SH-SY5Y (cell line): ENCODE data around the gene ATP6V0D1.

ENCODE experiments used
- GATA2 ChIP-seq: IDR thresholded peaks from 2 replicates; pipeline ENCODE4 v1.6.1; 2011; ENCODE audit warnings: mild to moderate bottlenecking, low read depth, low read length
- GATA3 ChIP-seq: IDR thresholded peaks from 2 replicates; pipeline ENCODE4 v1.6.1; 2011; ENCODE audit warnings: low read depth, mild to moderate bottlenecking, low read length, moderate library complexity

Gene ATP6V0D1

DNA sequence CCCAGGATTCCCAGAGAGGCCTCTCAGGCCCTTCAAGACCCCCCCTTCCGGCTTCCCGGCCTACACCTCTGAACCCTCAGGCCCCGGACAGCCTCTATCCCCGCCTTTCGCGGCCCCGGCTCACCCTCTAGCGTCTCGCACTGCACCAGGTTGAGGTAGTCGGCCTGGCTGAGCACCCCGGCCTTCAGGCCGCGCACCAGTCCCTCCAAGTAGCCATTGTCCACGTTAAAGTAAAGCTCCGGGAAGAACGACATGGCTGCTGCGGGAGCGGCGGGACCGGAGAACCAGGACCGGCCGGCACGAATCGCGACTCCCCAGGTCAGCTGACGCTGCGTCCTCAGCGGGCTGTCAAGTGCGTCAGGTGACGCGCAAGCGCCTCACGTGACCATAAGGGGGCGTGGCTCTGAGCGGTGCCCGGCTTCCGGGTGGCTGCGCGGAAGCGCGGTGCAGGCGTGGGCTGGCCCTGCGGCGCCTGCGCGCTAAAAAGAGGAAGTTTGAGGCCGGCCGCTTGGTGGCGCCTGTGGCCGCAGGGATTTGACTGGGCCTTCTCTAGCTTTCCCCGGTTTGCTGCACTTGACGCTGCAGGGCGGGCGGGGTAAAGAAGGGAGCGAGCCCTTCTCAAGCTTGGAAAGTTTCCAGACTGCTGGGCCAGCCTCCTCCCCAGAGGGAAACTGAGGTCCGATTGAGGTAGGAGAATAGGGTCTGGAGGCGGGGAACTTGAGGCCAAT lies at the start of gene ATP6V0D1:
Gene ATP6V0D1, minus strand, starts transcription at position 325 of the 728 bp plus-strand sequence. Its CDS starts 71 bp downstream, at position 254.
- TF ChIP-seq GATA3, result no peak
- TF ChIP-seq GATA2, result no peak

DNA sequence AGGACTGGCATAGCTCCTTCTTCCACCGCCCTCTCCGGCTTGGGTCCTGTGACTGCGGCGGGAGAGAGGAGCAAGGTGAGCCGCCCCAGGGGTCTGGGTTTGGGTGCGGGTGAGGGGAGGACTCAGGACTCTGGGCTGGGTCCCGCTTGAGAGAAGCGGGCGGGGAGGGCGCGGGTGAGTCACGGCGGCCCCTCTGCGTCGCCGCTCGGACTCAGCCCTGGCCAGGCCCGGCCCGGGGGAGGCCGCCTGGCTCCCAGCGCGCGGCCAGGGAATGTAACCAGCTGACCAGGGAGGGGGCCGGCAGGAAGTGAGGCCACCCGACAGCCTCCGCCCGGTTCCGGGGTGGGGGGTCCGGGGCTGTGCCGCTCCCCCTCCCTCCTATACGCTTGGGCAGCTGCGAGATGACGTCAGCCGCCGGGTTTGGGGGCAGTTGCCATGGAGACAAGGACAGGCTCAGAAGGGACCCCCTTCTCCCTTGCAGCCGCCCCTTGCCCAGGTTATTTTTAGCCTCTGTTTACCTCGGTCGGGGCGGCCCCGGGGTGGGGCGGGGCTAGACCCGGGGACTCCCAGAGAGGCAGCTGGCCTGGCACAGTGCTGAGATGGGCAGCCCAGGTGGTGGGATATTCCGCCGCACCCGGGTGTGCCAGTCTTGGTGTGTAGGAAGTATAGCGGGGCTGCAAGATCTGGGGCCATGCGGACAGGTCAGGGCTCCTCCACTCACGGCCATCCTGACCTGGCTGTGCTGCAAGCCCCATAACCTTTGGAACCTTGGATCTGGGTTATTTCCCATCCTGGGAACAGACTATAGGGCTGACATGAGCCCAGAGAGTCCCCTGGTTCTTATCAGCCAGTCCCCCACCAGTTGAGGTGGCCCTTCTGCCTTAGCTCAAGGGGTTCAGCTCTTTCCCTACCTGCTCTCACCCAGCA lies 49.3 kb upstream of the ATP6V0D1 start:
- TF ChIP-seq GATA2, result no peak
- no peak for TF ChIP-seq GATA3

DNA sequence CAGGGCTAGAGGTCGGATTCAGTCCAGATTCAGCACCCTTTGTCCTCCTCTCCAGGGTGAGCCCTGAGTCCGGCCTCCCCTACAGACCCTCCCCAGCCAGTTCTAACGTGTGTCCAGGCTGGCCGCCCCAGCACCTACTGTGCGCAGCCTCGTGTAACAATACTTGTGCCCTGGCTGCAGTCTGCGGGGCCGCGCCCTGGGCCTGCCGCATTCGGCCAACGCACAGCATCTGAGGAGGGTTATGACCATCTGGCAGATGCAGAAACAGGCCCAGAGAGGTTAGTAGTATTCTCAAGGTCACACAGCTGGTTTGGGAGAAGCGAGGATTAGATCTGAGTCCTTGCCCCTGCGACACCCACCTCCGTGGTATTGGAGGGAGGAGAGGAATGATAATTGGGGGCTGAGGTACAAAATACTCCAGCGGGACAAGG lies 48.6 kb upstream of the ATP6V0D1 start:
- TF ChIP-seq GATA3, result no peak
- no peak for TF ChIP-seq GATA2

DNA sequence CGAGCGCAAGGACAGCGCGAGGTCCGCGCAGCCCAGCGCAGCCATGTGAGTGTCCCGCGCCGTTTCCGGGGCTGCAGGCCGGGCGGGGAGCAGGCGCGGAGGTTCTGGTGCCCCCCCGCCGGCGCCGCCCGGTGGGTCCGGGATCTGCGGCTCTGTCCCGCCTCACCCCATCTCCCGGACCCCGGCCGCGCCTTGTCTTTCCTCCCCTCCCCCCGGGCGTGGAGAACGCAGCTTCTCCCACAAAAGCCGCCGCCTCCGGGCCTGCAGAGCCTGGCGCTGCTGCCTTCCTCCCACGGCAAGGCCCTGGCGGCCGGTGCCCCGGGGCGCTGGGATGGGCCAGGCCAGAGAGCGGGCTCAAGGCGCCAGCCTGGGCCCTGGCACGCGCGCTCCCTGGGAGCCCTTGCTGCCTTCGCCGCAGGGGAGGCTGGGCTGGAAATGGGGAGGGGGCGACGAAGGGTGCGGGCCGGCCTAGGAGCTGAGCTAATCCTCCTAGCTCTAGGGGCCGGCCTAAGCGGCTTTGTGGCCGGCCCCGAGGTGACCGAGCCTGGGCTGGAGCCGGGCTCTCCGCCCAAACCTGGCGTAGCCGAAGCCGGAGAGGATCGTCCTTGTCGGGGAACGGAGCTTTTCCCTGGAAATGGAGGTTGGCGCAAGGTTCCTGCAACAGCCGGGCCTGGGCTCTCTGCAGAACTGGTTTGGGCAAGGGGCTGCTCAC lies 48.1 kb upstream of the ATP6V0D1 start:
- no peak for TF ChIP-seq GATA2
- TF ChIP-seq GATA3, result no peak

DNA sequence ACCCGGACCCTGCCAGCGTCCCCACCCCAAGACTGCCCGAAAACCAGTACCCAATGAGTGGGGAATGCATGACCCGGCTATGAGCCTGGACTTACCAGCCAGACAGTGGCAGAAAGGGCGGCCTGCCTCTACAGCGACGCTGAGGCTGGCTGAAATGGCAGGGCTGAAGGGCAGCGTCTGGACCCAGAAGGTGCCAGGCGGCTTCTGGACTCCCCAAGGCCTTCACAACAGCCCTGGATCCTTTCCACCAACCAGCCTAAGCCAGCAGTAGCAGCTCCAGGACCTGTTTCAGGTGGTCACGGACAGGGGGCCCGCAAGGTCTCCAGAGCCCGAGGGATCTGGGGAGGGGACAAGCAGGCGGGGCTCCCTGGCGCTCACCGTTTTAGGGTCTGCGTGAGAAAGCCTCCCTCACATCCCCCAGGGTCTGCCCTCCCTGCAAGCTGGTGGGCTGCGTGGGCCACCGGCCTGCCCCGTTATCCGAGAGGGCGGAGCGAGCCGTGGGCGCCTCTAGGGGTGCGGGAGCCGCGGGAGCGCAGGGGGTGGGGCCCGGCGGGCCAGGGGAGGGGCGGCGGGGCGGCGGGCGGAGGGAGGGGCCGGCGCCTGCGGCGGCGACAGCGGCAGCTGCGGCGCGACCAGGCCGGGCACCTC lies 47.4 kb upstream of the ATP6V0D1 start, which contains the start of gene RIPOR1:
Gene RIPOR1, plus strand, starts transcription at position 608 of the 648 bp plus-strand sequence. CDS start 9,618 bp downstream, outside the sequence.
- TF ChIP-seq GATA3 (no peak), GATA2 (no peak)

DNA sequence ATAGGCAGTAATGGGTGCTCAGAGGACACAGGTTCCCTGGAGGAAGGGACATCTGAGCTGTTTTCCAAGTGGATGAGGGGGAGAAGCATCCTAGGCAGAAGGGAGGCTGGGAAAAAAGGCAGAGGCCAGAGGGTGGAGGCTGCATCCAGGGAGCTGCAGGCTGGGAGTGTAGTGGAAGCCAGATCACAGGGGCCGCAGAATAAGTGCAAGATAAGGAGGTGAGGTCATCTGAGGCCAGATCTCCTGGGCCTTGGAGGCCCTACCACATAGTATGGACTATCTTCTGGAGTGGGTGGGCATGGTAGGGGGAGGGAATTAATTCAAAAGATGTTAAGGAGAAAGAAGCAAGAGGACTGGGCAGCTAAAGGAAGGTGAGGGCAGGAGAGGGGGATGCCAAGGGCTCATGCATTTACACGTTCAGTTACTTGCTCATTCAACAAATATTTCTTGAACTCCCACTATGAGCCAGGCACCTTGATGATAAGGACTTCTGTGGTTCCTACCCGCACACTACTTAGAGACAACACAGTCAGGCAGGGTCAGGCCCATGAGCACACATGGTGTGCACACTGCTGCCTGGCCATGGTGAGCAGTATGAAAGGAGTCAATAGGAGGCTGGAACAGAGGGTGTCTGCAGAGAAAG lies 45.3 kb upstream of the ATP6V0D1 start:
- TF ChIP-seq GATA2 (no peak), GATA3 (no peak)

DNA sequence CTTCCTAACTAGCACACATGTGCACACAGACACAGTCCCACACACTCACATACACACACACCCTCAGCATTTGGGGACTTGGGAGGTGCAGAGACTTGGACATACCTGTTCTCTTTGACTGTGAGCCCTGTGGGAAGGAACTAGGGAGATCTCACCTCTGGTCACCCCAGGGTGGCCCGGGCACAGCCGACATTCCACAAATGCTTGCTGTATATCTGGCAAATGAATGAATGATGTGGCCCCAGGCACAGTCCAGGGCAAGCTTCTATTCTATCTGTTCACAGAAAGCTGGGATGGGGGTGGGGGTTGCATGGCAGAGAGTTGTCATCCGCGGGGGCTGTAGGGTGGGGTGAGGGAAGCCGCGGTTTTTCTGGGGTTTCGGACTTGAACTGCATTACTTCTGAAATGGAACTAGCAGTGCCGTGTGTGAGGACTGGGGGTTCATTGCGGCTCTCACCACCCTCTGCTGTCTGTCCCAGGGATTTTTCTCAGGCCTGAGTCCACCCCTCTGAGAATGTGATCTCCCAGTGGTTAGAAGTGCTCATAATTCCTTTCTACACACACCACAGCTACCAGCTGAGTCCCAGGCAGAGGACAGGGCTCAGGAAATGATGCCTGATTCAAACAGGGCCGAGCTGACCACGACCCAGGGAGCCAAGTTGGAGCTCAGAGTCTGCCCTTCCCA lies 44.4 kb upstream of the ATP6V0D1 start:
- no peak for TF ChIP-seq GATA2
- no peak for TF ChIP-seq GATA3

DNA sequence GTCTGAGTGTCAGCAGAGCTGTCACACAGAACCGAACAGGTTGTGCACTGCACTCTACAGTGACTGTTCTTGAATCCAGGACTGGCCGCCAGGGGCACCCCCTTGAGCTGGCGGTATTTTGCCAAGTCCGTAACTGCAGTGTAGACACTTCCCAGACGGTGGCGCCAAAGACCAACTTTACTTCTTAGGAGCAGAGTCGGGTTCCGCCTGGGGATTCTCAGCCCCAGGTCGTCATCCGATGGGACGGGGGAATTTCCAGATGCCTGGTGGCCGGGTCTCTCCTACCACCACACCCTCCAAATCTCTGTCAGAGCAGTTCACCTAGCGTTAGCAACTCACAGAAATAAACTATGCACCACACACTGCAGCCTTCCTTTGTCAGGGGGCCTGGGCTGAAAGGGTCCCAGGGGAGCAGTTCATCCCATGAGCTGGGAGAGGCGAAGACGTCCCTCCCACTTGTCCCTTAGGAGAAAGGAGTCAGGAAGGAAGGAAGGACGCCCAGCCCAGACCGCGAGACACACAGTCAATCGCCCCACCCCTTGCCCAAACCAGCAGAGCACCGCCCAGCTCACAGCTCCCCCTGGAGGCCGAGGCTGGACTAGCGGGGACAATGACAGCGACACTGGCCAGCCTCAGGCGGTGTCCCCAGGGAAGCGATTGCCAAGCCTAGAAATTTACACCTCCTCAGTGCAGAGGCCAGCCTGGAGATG lies 40.3 kb upstream of the ATP6V0D1 start:
- TF ChIP-seq GATA3 (no peak), GATA2 (no peak)

DNA sequence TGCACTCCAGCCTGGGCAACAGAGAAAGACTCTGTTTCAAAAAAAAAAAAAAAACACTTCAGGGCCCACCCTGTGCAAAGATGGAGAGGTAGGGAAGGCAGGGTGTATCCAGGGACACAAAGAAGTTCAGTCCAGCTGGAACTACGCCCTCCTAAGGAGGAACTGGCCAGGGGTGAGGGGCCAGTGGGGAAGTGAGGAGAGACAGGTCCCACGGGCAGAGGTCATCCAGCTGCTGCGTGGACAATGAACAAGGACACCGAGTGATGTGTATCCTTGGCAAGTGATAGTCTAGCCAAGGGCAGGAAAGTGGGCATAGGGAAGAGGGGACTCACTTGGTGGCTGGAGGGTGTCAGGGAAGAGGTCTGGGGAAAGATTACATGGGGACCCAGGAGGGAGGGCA lies 38.3 kb upstream of the ATP6V0D1 start:
- TF ChIP-seq GATA2, result no peak
- no peak for TF ChIP-seq GATA3

DNA sequence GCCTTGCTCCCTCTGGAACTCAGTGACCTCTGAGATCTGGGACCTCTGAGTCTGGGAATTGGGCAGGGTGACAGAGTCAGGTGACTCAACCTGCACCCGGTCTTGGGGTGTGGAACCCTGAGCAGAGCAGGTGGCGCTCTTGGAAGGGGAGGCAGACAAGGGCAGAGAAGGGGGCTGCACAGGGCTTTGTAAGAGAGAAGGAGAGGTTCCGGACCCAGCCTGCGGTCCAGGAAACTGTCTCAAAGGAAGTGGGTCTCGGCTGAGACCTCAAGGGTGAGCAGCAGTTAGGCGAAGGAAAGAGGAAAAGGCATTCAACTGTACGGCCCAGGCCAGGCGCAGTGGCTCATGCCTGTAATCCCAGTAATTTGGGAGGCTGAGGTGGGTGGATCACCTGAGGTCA lies 37.7 kb upstream of the ATP6V0D1 start:
- no peak for TF ChIP-seq GATA2
- no peak for TF ChIP-seq GATA3

DNA sequence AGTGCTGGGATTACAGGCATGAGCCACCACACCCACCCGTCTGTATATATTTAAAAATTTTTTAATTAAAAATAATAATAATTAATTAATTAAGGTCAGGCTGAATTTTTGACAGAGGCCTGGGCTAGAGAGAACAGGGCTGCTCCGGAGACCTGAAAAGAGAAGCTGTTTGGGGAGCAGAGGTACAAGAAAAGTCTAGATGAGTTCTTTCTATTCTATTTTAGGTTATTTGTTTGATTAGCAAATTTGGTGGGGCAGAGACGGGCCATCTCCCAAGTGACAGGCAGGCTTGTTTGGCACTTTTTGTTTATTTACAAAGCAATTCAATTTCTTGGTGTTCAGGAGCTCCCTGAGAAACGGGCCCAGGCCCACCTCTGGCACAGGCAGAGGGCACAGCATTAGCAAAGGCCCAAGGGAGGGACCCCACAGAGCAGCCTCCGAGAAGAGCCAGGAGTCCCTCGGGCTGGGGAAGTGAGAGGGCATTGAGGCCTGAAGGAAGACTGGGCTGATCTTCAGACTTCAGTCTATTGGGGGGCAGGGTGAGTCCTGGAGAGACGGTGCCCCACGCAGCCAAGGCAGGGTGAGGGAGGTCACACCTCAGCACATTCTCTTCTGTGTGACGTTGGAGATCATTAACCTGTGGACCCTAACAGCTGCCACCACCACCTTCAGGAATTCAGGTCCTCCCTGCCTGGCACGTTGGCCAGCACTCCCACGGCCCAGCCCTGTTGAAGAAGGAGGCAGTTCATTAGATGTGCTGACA lies 36.9 kb upstream of the ATP6V0D1 start:
- no peak for TF ChIP-seq GATA2
- TF ChIP-seq GATA3, result no peak
